A549 (cell line): ENCODE results near the gene DAGLA. TPM values are rescaled to one million over a fixed set of nuclear protein-coding genes. Genes with fewer than 3 reads are reported as not detected.

Experiments used
- ATAC-seq, 2 experiments: fragments of 200-7000 bp in 1 of 2; fragments of >200 bp in 1 of 2; cut with Nextera tagmentation in 1 of 2; cut with Tn5 transposase in 1 of 2; 3 replicates each; pipeline versions ENCODE4 v1.8.0 to v1.9.1; 2018 to 2020; ENCODE audit warnings: mild to moderate bottlenecking in 1 of 2, moderate library complexity in 1 of 2
- CTCF ChIA-PET: fragments of 300-600 bp; sonication (Branson Sonifier 250); formaldehyde crosslinking; extraction: SDS; loops from one replicate; lab custom pipeline; 2021; ENCODE audit warnings: antibody characterized with exemption, inconsistent platforms; lab: Yijun Ruan, JAX
- POLR2A ChIA-PET: fragments of 350-600 bp; formaldehyde crosslinking; extraction: SDS; loops from one replicate; lab custom pipeline; 2021; ENCODE audit warnings: antibody characterized with exemption, inconsistent platforms; lab: Yijun Ruan, JAX
- DNase-seq, 2 experiments: peaks; one replicate each; pipeline versions ENCODE4 v3.0.0 to v3.0.0-alpha.2; 2011 to 2016; ENCODE audit warnings: low read depth in 1 of 2, low spot score in 1 of 2
- FAIRE-seq: peaks from 2 replicates; lab custom pipeline; 2011; peaks lifted over from hg19 to GRCh38; lab: Jason Lieb, UNC
- H3K27ac ChIP-seq, 2 experiments: fragments of >200 bp; sonication (Bioruptor Twin); formaldehyde crosslinking; 3 replicates each; pipeline ENCODE4 v1.5.1; 2016 to 2017
- H3K4me1 ChIP-seq: fragments of >200 bp; sonication (Bioruptor Twin); formaldehyde crosslinking; 3 replicates; pipeline ENCODE4 v1.6.1; 2016
- H3K4me2 ChIP-seq: fragments of >200 bp; sonication (Bioruptor Twin); formaldehyde crosslinking; 3 replicates; pipeline ENCODE4 v1.6.1; 2016
- H3K4me3 ChIP-seq: fragments of >200 bp; sonication (Bioruptor Twin); formaldehyde crosslinking; 3 replicates; pipeline ENCODE4 v1.5.1; 2016
- H3K9me3 ChIP-seq: fragments of >200 bp; sonication (Bioruptor Twin); formaldehyde crosslinking; 3 replicates; pipeline ENCODE4 v1.6.1; 2016
- BHLHE40 ChIP-seq: IDR thresholded peaks from 2 replicates; pipeline ENCODE4 v1.6.1; 2012; ENCODE audit warnings: low read depth, low read length, inconsistent platforms
- CHD4 ChIP-seq: fragments of 200-600 bp; sonication (generic); IDR thresholded peaks from 2 replicates; pipeline ENCODE4 v1.6.1; 2016; ENCODE audit warnings: antibody characterized with exemption, mild to moderate bottlenecking, borderline replicate concordance
- E2F6 ChIP-seq: IDR thresholded peaks from 2 replicates; pipeline ENCODE4 v1.6.1; 2012; ENCODE audit warnings: low read depth, borderline replicate concordance
- EHMT2 ChIP-seq: fragments of 200-600 bp; sonication (generic); IDR thresholded peaks from 2 replicates; pipeline ENCODE4 v1.6.1; 2016; ENCODE audit warnings: antibody characterized with exemption, low read depth, mild to moderate bottlenecking, moderate library complexity
- ELK1 ChIP-seq: fragments of 150-350 bp; IDR thresholded peaks from 2 replicates; pipeline ENCODE4 v1.6.1; 2014; ENCODE audit warnings: low read depth, mild to moderate bottlenecking, low read length
- EP300 ChIP-seq, 2 experiments: fragments of >200 bp; sonication (Bioruptor Twin); formaldehyde crosslinking; IDR thresholded peaks; 2 replicates in 1 of 2; 3 replicates in 1 of 2; pipeline ENCODE4 v1.6.1; 2016 to 2017
- FOSL2 ChIP-seq, 2 experiments: fragments of 450-650 bp in 1 of 2; fragments of >200 bp in 1 of 2; sonication (Bioruptor Twin) in 1 of 2; formaldehyde crosslinking; IDR thresholded peaks; 2 replicates each; pipeline versions ENCODE4 v1.5.0 to v1.6.1; 2016 to 2020; ENCODE audit warnings: mild to moderate bottlenecking in 1 of 2, moderate library complexity in 1 of 2
- GATA3 ChIP-seq: IDR thresholded peaks from 2 replicates; pipeline ENCODE4 v1.6.1; 2012; ENCODE audit warnings: borderline replicate concordance
- HOXB5 ChIP-seq: fragments of 250-450 bp; sonication (Bioruptor Pico); IDR thresholded peaks from 2 replicates; pipeline ENCODE4 v1.5.0; 2020; ENCODE audit warnings: mild to moderate bottlenecking, moderate library complexity
- JUN ChIP-seq, 2 experiments: fragments of >200 bp; sonication (Bioruptor Twin); formaldehyde crosslinking; IDR thresholded peaks; 2 replicates in 1 of 2; 3 replicates in 1 of 2; pipeline ENCODE4 v1.6.1; 2016 to 2017
- MAZ ChIP-seq: fragments of 150-350 bp; IDR thresholded peaks from 2 replicates; pipeline ENCODE4 v1.6.1; 2014; ENCODE audit warnings: antibody characterized with exemption, low read depth, low read length, borderline replicate concordance
- NFE2L2 ChIP-seq: fragments of 150-350 bp; conservative IDR thresholded peaks from 2 replicates; pipeline ENCODE4 v1.6.1; 2014; ENCODE audit warnings: low read length
- NR3C1 ChIP-seq: fragments of >200 bp; sonication (Bioruptor Twin); formaldehyde crosslinking; IDR thresholded peaks from 3 replicates; pipeline ENCODE4 v1.6.1; 2017
- RCOR1 ChIP-seq: fragments of 150-350 bp; IDR thresholded peaks from 2 replicates; pipeline ENCODE4 v1.6.1; 2014; ENCODE audit warnings: antibody characterized with exemption, low read length, low read depth
- REST ChIP-seq: fragments of 200-600 bp; sonication (generic); IDR thresholded peaks from 2 replicates; pipeline ENCODE4 v1.6.1; 2016; ENCODE audit warnings: antibody characterized with exemption, mild to moderate bottlenecking, moderate library complexity
- ZC3H11A ChIP-seq: fragments of 450-650 bp; IDR thresholded peaks from 2 replicates; pipeline ENCODE4 v1.6.1; 2014; ENCODE audit warnings: antibody characterized with exemption, mild to moderate bottlenecking
- WGBS: methylation state at CpG from one replicate; pipeline ENCODE4 v1.1.6; 2017; ENCODE audit errors: missing lambda C conversion rate; 5-methylcytosine and 5-hydroxymethylcytosine counted together
- polyA plus RNA-seq, 4 experiments: library from polyadenylated mRNA; depleted of rRNA in 3 of 4; stranded (reverse); fragments of >200 nt; fragmentation: RNase III in 1 of 4; extraction: RNeasy Plus Mini Kit Qiagen cat#74134 plus additional on column Dnase treatment in 1 of 4; gene quantifications; 2 replicates in 3 of 4; 3 replicates in 1 of 4; pipeline ENCODE4 v1.2.3, GENCODE V29; 2011 to 2017

DAGLA gene
- polyA plus RNA-seq, 2 of the 4 experiments (the other 2 are of a cell fraction), result 0.93 to 2.5 TPM

- POLR2A ChIA-PET, result no interaction called here
- TF ChIP-seq MAZ (no peak), BHLHE40 (no peak), CHD4 (no peak), JUN (IDR thresholded peaks at IDR 0.05) (no peak), RCOR1 (no peak), ELK1 (no peak), REST (no peak), FOSL2 (IDR thresholded peaks at IDR 0.05) (no peak), FOSL2 (CRISPR knock-in tag; IDR thresholded peaks at IDR 0.05) (no peak), EP300 (IDR thresholded peaks at IDR 0.05) (no peak), ZC3H11A (no peak), GATA3 (no peak), NFE2L2 (no peak), EHMT2 (no peak), E2F6 (no peak), NR3C1 (no peak)
These were observed 98.9 kb downstream of the DAGLA start for GRCh38 chr11:61778920-61779650.

GRCh38 chr11:61779666-61780525, 99.7 kb downstream of the DAGLA start:
- ChIA-PET CTCF (interaction anchor here (0.7 to 5.4 kb wide), 16 partner anchors 7 to 328 kb away, joined by 3 to 71 read pairs (median 4); partner anchors contain the start of gene MYRF), POLR2A (no interaction called here)
- WGBS, result 86% methylated on average over 13 of the region's 14 CpGs
- Histone ChIP-seq H3K4me3 (no peak overlapping the region), H3K4me1 (peaks cover 6% of the 10 kb centered on the region; the same call in 2 of the 3 replicates), H3K9me3 (no peaks in the 10 kb centered on the region), H3K4me2 (no peak overlapping the region), H3K27ac (peak overlapping the region in 1 of 2 experiments; percentile 1; a peak in 1 of 6 replicates)
- no peak for DNase-seq
- TF ChIP-seq HOXB5 (CRISPR knock-in tag), result no peak
- no peak for TF ChIP-seq BHLHE40
- no peak for ATAC-seq
- no peak for FAIRE-seq

More at GRCh38 chr11:61778920-61779650, 98.9 kb downstream of the DAGLA start:
- ATAC-seq (no peak), DNase-seq (no peak), FAIRE-seq (no peak)
- Histone ChIP-seq H3K4me1 (peaks cover 6% of the 10 kb centered on the region; the same call in 2 of the 3 replicates), H3K4me3 (no peak overlapping the region), H3K9me3 (no peaks in the 10 kb centered on the region), H3K4me2 (no peak overlapping the region), H3K27ac (no peak overlapping the region)
- WGBS, result 87% methylated on average over 12 of the region's 24 CpGs
- CTCF ChIA-PET, result interaction anchor here (0.7 to 5.4 kb wide), 8 partner anchors 8 to 329 kb away, joined by 3 to 71 read pairs (median 4); no protein-coding TSS in a partner anchor
